Skeletal muscle satellite cell (primary cell): ENCODE measurements around the gene CERS1.

Experiments
- H3K27me3 ChIP-seq: 2 replicates; pipeline ENCODE4 v1.7.0; 2013; ENCODE audit warnings: low read length; ENCODE audit not compliant: control insufficient read depth, insufficient read depth
- H3K36me3 ChIP-seq: 2 replicates; pipeline ENCODE4 v1.7.0; 2013; ENCODE audit warnings: mild to moderate bottlenecking, control low read depth, low read length; ENCODE audit not compliant: insufficient read depth
- H3K4me1 ChIP-seq: 2 replicates; pipeline ENCODE4 v1.7.0; 2013; ENCODE audit warnings: low read length; ENCODE audit not compliant: control insufficient read depth, insufficient read depth
- H3K4me2 ChIP-seq: 2 replicates; pipeline ENCODE4 v1.7.0; 2013; ENCODE audit warnings: mild to moderate bottlenecking, low read length
- H3K4me3 ChIP-seq: 2 replicates; pipeline ENCODE4 v1.7.0; 2013; ENCODE audit warnings: low read length
- H3K9ac ChIP-seq: 2 replicates; pipeline ENCODE4 v1.7.0; 2013; ENCODE audit warnings: mild to moderate bottlenecking, low read depth, low read length, moderate library complexity
- H3K9me3 ChIP-seq: replicated peaks from 2 replicates; pipeline ENCODE4 v1.7.0; 2013; ENCODE audit warnings: mild to moderate bottlenecking, control low read depth, low read length

Gene CERS1

GRCh38 chr19:18895038-18895823 is 727 bp downstream of the CERS1 start:
- peaks cover 14% of the 10 kb centered on the region for H3K4me1 ChIP-seq
- peak overlapping the region; percentile 72 for H3K4me3 ChIP-seq
- peaks cover 12% of the 10 kb centered on the region for H3K36me3 ChIP-seq
- H3K27me3 ChIP-seq = peaks cover 18% of the 10 kb centered on the region
- H3K9me3 ChIP-seq = no peaks in the 10 kb centered on the region
- H3K9ac ChIP-seq = peak overlapping the region; percentile 51
- peak overlapping the region; percentile 98 for H3K4me2 ChIP-seq

- H3K9ac ChIP-seq = no peak overlapping the region
- peaks cover 14% of the 10 kb centered on the region for H3K4me1 ChIP-seq
- H3K9me3 ChIP-seq = no peaks in the 10 kb centered on the region
- H3K36me3 ChIP-seq = peaks cover 6% of the 10 kb centered on the region
- H3K4me2 ChIP-seq = peak overlapping the region; percentile 98
- H3K4me3 ChIP-seq = peak overlapping the region; percentile 72
- peaks cover 18% of the 10 kb centered on the region for H3K27me3 ChIP-seq
These were observed 1.5 kb downstream of the CERS1 start for GRCh38 chr19:18894254-18895037.

- Histone ChIP-seq H3K27me3 (peaks cover 18% of the 10 kb centered on the region), H3K36me3 (no peaks in the 10 kb centered on the region), H3K9ac (no peak overlapping the region), H3K4me1 (peaks cover 14% of the 10 kb centered on the region), H3K4me3 (no peak overlapping the region), H3K9me3 (no peaks in the 10 kb centered on the region), H3K4me2 (no peak overlapping the region)
These were observed 2.2 kb downstream of the CERS1 start for GRCh38 chr19:18893587-18894253.

GRCh38 chr19:18889949-18890745 is 5.8 kb downstream of the CERS1 start:
- H3K27me3 ChIP-seq = peaks cover 17% of the 10 kb centered on the region
- peaks cover 9% of the 10 kb centered on the region for H3K4me1 ChIP-seq
- no peak overlapping the region for H3K9ac ChIP-seq
- H3K36me3 ChIP-seq = no peaks in the 10 kb centered on the region
- no peak overlapping the region for H3K4me2 ChIP-seq
- H3K9me3 ChIP-seq = no peaks in the 10 kb centered on the region
- no peak overlapping the region for H3K4me3 ChIP-seq

- no peaks in the 10 kb centered on the region for H3K4me1 ChIP-seq
- no peak overlapping the region for H3K4me3 ChIP-seq
- H3K4me2 ChIP-seq = no peak overlapping the region
- H3K27me3 ChIP-seq = no peaks in the 10 kb centered on the region
- H3K9ac ChIP-seq = no peak overlapping the region
- no peaks in the 10 kb centered on the region for H3K9me3 ChIP-seq
- H3K36me3 ChIP-seq = no peaks in the 10 kb centered on the region
These were observed 9.0 kb downstream of the CERS1 start for GRCh38 chr19:18886972-18887371.

GRCh38 chr19:18883526-18884304 is 12.2 kb downstream of the CERS1 start:
- Histone ChIP-seq H3K9ac (no peak overlapping the region), H3K4me1 (no peaks in the 10 kb centered on the region), H3K4me3 (no peak overlapping the region), H3K27me3 (no peaks in the 10 kb centered on the region), H3K36me3 (no peaks in the 10 kb centered on the region), H3K9me3 (no peaks in the 10 kb centered on the region), H3K4me2 (no peak overlapping the region)

- Histone ChIP-seq H3K27me3 (no peaks in the 10 kb centered on the region), H3K4me3 (no peak overlapping the region), H3K4me2 (no peak overlapping the region), H3K9me3 (no peaks in the 10 kb centered on the region), H3K4me1 (no peaks in the 10 kb centered on the region), H3K36me3 (no peaks in the 10 kb centered on the region), H3K9ac (no peak overlapping the region)
These were observed 14.5 kb downstream of the CERS1 start for GRCh38 chr19:18881491-18881890.

GRCh38 chr19:18879579-18880373 is 16.2 kb downstream of the CERS1 start:
- Histone ChIP-seq H3K9ac (no peak overlapping the region), H3K4me2 (no peak overlapping the region), H3K9me3 (no peaks in the 10 kb centered on the region), H3K4me1 (no peaks in the 10 kb centered on the region), H3K4me3 (no peak overlapping the region), H3K27me3 (no peaks in the 10 kb centered on the region), H3K36me3 (no peaks in the 10 kb centered on the region)

- Histone ChIP-seq H3K4me3 (no peak overlapping the region), H3K27me3 (no peaks in the 10 kb centered on the region), H3K9me3 (no peaks in the 10 kb centered on the region), H3K4me1 (no peaks in the 10 kb centered on the region), H3K4me2 (no peak overlapping the region), H3K9ac (no peak overlapping the region), H3K36me3 (no peaks in the 10 kb centered on the region)
These were observed 16.9 kb downstream of the CERS1 start for GRCh38 chr19:18878858-18879578.
